ENCODE data around the gene C2CD5. TPM values are rescaled to one million over a fixed set of nuclear protein-coding genes. Genes with fewer than 3 reads are reported as not detected.

Gene C2CD5
- total and polyA plus RNA-seq, 2 of the 4 experiments (the other 2 are of a cell fraction), result 14.5 to 15.8 TPM

DNA sequence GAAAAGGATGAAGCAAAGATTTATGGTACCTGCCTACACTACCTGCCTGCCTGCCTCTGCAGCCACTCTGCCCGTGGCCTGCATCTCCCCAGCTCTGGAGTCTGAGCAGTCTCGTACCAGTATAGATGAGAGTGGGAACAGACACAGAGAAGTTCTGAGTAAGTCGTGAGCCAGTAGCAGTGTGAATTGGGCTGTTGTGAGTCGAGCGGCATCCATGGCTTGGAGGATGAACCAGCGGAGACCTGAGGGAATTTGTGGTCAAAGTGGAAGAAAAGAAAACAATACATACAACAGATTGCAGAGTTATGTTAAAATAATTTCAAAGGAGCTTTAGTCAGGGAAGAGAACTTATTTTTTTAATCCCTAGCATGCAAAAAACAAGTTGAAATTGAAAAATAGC, 25.3 kb downstream of the C2CD5 start:
- BruUV-seq (replicated peaks), result no TSS peak
- Histone ChIP-seq H3K4me1 (ENCODE audit: control insufficient read depth, insufficient read depth, low read length) (no peaks in the 10 kb centered on the region), H3K27ac (ENCODE audit: insufficient read depth, low read length) (no peak overlapping the region), H4K20me1 (ENCODE audit: insufficient read depth, low read length) (no peaks in the 10 kb centered on the region), H2BK15ac (ENCODE audit: low read depth, low read length) (no peak overlapping the region), H3K4ac (ENCODE audit: low read depth, low read length) (no peak overlapping the region), H2BK20ac (ENCODE audit: low read depth, low read length) (no peak overlapping the region), H3K4me3 (ENCODE audit: insufficient read depth, low read depth, low read length) (no peak overlapping the region), H3K18ac (ENCODE audit: low read depth, low read length) (no peak overlapping the region), H3K9me3 (ENCODE audit: control insufficient read depth, insufficient read depth, low read length) (no peaks in the 10 kb centered on the region), H2BK120ac (ENCODE audit: low read depth, low read length) (no peak overlapping the region), H4K91ac (ENCODE audit: insufficient read depth, low read depth, low read length) (no peak overlapping the region), H3K14ac (replicated peaks; ENCODE audit: low read depth, low read length) (no peak overlapping the region), H3K9me1 (ENCODE audit: insufficient read depth, low read length) (peaks cover 2% of the 10 kb centered on the region; the same call in 1 of the 2 replicates), H2BK5ac (ENCODE audit: low read depth, low read length, poor library complexity, severe bottlenecking) (no peak overlapping the region), H2AK9ac (replicated peaks; ENCODE audit: low read depth, low read length, poor library complexity) (no peak overlapping the region), H3K27me3 (ENCODE audit: control insufficient read depth, insufficient read depth, low read length) (no peaks in the 10 kb centered on the region), H3K4me2 (ENCODE audit: low read depth, low read length) (no peak overlapping the region), H3K23ac (ENCODE audit: low read depth, low read length) (no peak overlapping the region), H3K56ac (ENCODE audit: extremely low read depth, insufficient read depth, low read length) (no peak overlapping the region), H2AK5ac (ENCODE audit: low read depth, low read length) (no peak overlapping the region), H4K8ac (ENCODE audit: low read depth in 2 of 2, low read length in 2 of 2) (no peak overlapping the region), H3K36me3 (ENCODE audit: control insufficient read depth, insufficient read depth, low read length) (peaks cover 15% of the 10 kb centered on the region), H2AFZ (replicated peaks; ENCODE audit: low read length, poor library complexity) (no peak overlapping the region), H4K5ac (ENCODE audit: low read depth, low read length) (no peak overlapping the region), H3K79me1 (ENCODE audit: low read depth in 1 of 2, low read length in 2 of 2) (peaks cover 2 to 7% of the 10 kb centered on the region in 2 experiments; a peak in 2 of 4 replicates), H3K9ac (ENCODE audit: low read depth, low read length) (no peak overlapping the region)
- ChIA-PET CTCF (interaction anchor here (1.2 kb wide), 1 partner anchor 11 kb away, joined by 3 read pairs; no protein-coding TSS in a partner anchor), POLR2A (ENCODE audit: unreplicated experiment) (no interaction called here)
- dilution Hi-C loops (cut with HindIII; ENCODE audit: low sequenced_read_pairs, unreplicated experiment), result no loop called here
- DNase-seq (no peak), ATAC-seq (ENCODE audit: low read depth) (no peak)
- TF ChIP-seq, protein P1, sequence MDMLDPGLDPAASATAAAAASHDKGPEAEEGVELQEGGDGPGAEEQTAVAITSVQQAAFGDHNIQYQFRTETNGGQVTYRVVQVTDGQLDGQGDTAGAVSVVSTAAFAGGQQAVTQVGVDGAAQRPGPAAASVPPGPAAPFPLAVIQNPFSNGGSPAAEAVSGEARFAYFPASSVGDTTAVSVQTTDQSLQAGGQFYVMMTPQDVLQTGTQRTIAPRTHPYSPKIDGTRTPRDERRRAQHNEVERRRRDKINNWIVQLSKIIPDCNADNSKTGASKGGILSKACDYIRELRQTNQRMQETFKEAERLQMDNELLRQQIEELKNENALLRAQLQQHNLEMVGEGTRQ (IDR thresholded peaks at IDR 0.05; ENCODE audit: low read depth, low read length), result no peak
- TF ChIP-seq MAFK (IDR thresholded peaks at IDR 0.05; ENCODE audit: low read depth, low read length), result no peak
- TF ChIP-seq, protein P2, sequence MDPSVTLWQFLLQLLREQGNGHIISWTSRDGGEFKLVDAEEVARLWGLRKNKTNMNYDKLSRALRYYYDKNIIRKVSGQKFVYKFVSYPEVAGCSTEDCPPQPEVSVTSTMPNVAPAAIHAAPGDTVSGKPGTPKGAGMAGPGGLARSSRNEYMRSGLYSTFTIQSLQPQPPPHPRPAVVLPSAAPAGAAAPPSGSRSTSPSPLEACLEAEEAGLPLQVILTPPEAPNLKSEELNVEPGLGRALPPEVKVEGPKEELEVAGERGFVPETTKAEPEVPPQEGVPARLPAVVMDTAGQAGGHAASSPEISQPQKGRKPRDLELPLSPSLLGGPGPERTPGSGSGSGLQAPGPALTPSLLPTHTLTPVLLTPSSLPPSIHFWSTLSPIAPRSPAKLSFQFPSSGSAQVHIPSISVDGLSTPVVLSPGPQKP (IDR thresholded peaks at IDR 0.05; ENCODE audit: borderline replicate concordance, low read depth, low read length), result no peak
- TF ChIP-seq RFX5 (IDR thresholded peaks at IDR 0.05; ENCODE audit: low read depth, low read length), result no peak
- WGBS, 2 experiments (ENCODE audit: extremely low coverage in 2 of 2, insufficient read length in 1 of 2), result no CpG with 5 or more reads among the region's 6 CpGs
- in situ Hi-C loops (cut with MboI; ENCODE audit: low sequenced_read_pairs), result no loop called here
- intact Hi-C loops (cut with micrococcal nuclease), result loop anchor here (5.0 kb wide), 1 partner anchor 42 kb away; no protein-coding TSS in a partner anchor

Data from IMR-90 (cell line).